Prostate gland (tissue), 2 donors: ENCODE results near the gene CAMK1. TPM values are rescaled to one million over a fixed set of nuclear protein-coding genes. Genes with fewer than 3 reads are reported as not detected.

Source experiments
- DNase-seq: peaks from one replicate; pipeline ENCODE4 v3.0.0-alpha.2; 2019; ENCODE audit warnings: low spot score
- H3K27ac ChIP-seq, 2 donors: fragments of 200-600 bp; sonication (generic); 2 replicates each; pipeline ENCODE4 v1.5.1; 2017 to 2019
- H3K27me3 ChIP-seq: fragments of 200-600 bp; sonication (generic); replicated peaks from 2 replicates; pipeline ENCODE4 v1.5.1; 2019; ENCODE audit not compliant: insufficient read depth
- H3K36me3 ChIP-seq, 2 donors: fragments of 200-600 bp; sonication (generic); 1 replicate in 1 of 2; 2 replicates in 1 of 2; pipeline versions ENCODE4 v1.5.1 to v1.8.1; 2017 to 2019
- H3K4me1 ChIP-seq: fragments of 200-600 bp; sonication (generic); replicated peaks from 2 replicates; pipeline ENCODE4 v1.5.1; 2019
- H3K4me3 ChIP-seq, 2 donors: fragments of 200-600 bp; sonication (generic); 2 replicates each; pipeline ENCODE4 v1.5.1; 2017 to 2019
- H3K9me3 ChIP-seq: fragments of 200-600 bp; sonication (generic); 2 replicates; pipeline ENCODE4 v1.5.1; 2017
- POLR2A ChIP-seq: fragments of 450-650 bp; IDR thresholded peaks from one replicate; pipeline ENCODE4 v1.6.1; 2016; ENCODE audit warnings: antibody characterized with exemption, mild to moderate bottlenecking
- POLR2AphosphoS5 ChIP-seq: sonication (generic); formaldehyde crosslinking; IDR thresholded peaks from one replicate; pipeline ENCODE4 v1.6.1; 2017; ENCODE audit warnings: antibody characterized with exemption
- WGBS: methylation state at CpG from one replicate; pipeline ENCODE4 v1.1.5; 2018; 5-methylcytosine and 5-hydroxymethylcytosine counted together
- intact Hi-C: fragments of 100-400 bp; cut with DNase I; formaldehyde crosslinking; loops from one replicate; pipeline ENCODE4 v1.14.2; 2022
- total RNA-seq, 2 donors: library from RNA; depleted of rRNA; stranded (reverse); fragments of >200 nt; gene quantifications; one replicate each; pipeline ENCODE4 v1.1.0, GENCODE V29; 2016
- TF ChIP-seq, protein P1 (sequence below), 4 experiments: fragments of 200-600 bp in 2 of 4; fragments of 450-650 bp in 2 of 4; sonication (generic) in 2 of 4; IDR thresholded peaks; 1 replicate in 3 of 4; 2 replicates in 1 of 4; pipeline ENCODE4 v1.5.1; 2016 to 2019; ENCODE audit warnings: antibody characterized with exemption in 4 of 4, mild to moderate bottlenecking in 2 of 4, moderate library complexity in 2 of 4

Gene CAMK1
- total RNA-seq, 2 donors from 2014 or later = 74.4 to 167 TPM

DNA sequence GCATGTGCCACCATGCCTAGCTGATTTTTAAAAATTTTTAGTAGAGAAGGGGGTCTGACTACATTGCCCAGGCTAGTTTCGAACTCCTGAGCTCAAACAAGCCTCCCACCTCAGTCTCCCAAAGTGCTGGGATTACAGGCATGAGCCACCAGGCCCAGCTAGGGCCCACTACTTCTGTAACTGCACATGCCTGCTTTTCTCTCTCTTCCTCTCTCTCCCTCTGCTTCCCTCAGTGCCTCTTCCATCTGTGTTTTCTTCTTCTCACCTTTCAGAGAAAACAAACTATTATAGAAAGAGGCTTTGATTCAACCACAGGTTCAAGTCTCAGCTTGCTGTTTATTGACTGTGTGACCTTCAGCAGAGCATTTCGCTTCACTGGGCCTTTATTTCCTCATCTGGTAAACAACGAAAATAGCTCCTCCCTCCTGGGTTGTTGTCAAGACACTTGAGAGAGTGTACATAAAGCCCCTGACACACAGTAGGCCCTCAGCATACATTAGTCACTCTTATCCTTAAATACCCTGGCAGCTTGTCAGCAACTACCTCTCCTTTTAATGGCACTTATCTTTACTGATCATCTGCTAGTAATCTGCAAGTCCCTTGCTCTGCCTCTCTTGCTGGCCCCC lies 12.3 kb upstream of the CAMK1 start:
- TF ChIP-seq POLR2A (no peak), POLR2AphosphoS5 (peak; percentile 52)
- TF ChIP-seq, protein P1, sequence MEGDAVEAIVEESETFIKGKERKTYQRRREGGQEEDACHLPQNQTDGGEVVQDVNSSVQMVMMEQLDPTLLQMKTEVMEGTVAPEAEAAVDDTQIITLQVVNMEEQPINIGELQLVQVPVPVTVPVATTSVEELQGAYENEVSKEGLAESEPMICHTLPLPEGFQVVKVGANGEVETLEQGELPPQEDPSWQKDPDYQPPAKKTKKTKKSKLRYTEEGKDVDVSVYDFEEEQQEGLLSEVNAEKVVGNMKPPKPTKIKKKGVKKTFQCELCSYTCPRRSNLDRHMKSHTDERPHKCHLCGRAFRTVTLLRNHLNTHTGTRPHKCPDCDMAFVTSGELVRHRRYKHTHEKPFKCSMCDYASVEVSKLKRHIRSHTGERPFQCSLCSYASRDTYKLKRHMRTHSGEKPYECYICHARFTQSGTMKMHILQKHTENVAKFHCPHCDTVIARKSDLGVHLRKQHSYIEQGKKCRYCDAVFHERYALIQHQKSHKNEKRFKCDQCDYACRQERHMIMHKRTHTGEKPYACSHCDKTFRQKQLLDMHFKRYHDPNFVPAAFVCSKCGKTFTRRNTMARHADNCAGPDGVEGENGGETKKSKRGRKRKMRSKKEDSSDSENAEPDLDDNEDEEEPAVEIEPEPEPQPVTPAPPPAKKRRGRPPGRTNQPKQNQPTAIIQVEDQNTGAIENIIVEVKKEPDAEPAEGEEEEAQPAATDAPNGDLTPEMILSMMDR (IDR thresholded peaks at IDR 0.05) = no peak
- Histone ChIP-seq H3K9me3 (no peaks in the 10 kb centered on the region), H3K4me3 (no peak overlapping the region), H3K36me3 (peaks cover 4 to 9% of the 10 kb centered on the region in 2 donors), H3K27ac (peak overlapping the region; percentile 14 to 51), H3K27me3 (no peaks in the 10 kb centered on the region), H3K4me1 (no peaks in the 10 kb centered on the region)
- intact Hi-C loops = no loop called here
- DNase-seq = no peak
- 54% methylated on average over 3 of the region's 3 CpGs for WGBS

DNA sequence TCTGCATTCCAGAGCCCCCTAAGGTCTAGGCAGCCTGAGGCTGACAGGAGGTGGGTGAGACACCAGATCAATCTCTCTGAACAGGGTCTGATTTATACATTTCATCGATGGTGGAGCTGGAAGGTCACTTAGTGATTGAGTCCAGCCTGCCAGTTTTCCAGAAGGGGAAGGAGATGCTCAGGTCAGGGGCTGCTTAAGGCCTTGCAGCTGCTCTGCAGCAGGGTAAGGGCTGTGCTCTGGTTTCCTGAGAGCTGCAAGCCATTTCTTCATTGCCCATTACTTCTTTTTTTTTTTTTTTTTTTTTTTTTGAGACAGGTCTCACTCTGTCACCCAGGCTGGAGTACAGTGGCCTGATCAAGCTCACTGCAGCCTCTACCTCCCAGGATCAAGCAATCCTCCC lies 11.8 kb upstream of the CAMK1 start:
- H3K36me3 ChIP-seq = peaks cover 4 to 7% of the 10 kb centered on the region in 2 donors
- intact Hi-C loops = no loop called here

GRCh38 chr3:9780910-9781309 lies 11.2 kb upstream of the CAMK1 start:
- Histone ChIP-seq H3K4me3 (no peak overlapping the region), H3K4me1 (no peaks in the 10 kb centered on the region), H3K27ac (no peak overlapping the region), H3K9me3 (no peaks in the 10 kb centered on the region), H3K27me3 (no peaks in the 10 kb centered on the region), H3K36me3 (peaks cover 4% of the 10 kb centered on the region in 2 donors)
- 91% methylated on average over 4 of the region's 4 CpGs for WGBS
- intact Hi-C loops = no loop called here
- no peak for DNase-seq
- TF ChIP-seq POLR2A (no peak), POLR2AphosphoS5 (no peak)
- TF ChIP-seq, protein P1 (IDR thresholded peaks at IDR 0.05) = no peak

More for the DNA sequence above, 11.8 kb upstream of the CAMK1 start:
- 86% methylated on average over 1 of the region's 1 CpG for WGBS
- H3K27me3 ChIP-seq = no peaks in the 10 kb centered on the region
- H3K27ac ChIP-seq = peak overlapping the region in 1 of 2 donors; percentile 51
- DNase-seq = no peak
- TF ChIP-seq, protein P1 (IDR thresholded peaks at IDR 0.05) = no peak
- no peak for TF ChIP-seq POLR2AphosphoS5
- TF ChIP-seq POLR2A = no peak
- no peak overlapping the region for H3K4me3 ChIP-seq
- no peaks in the 10 kb centered on the region for H3K4me1 ChIP-seq
- no peaks in the 10 kb centered on the region for H3K9me3 ChIP-seq

- 80% methylated on average over 10 of the region's 10 CpGs for WGBS
- Histone ChIP-seq H3K4me3 (no peak overlapping the region), H3K27me3 (no peaks in the 10 kb centered on the region), H3K9me3 (no peaks in the 10 kb centered on the region), H3K27ac (no peak overlapping the region), H3K36me3 (peaks cover 4% of the 10 kb centered on the region in 2 donors), H3K4me1 (no peaks in the 10 kb centered on the region)
- DNase-seq = no peak
- no peak for TF ChIP-seq POLR2AphosphoS5
- TF ChIP-seq POLR2A = no peak
- TF ChIP-seq, protein P1 (IDR thresholded peaks at IDR 0.05) = no peak
- intact Hi-C loops = no loop called here
These were observed 10.7 kb upstream of the CAMK1 start for GRCh38 chr3:9780458-9780812.

DNA sequence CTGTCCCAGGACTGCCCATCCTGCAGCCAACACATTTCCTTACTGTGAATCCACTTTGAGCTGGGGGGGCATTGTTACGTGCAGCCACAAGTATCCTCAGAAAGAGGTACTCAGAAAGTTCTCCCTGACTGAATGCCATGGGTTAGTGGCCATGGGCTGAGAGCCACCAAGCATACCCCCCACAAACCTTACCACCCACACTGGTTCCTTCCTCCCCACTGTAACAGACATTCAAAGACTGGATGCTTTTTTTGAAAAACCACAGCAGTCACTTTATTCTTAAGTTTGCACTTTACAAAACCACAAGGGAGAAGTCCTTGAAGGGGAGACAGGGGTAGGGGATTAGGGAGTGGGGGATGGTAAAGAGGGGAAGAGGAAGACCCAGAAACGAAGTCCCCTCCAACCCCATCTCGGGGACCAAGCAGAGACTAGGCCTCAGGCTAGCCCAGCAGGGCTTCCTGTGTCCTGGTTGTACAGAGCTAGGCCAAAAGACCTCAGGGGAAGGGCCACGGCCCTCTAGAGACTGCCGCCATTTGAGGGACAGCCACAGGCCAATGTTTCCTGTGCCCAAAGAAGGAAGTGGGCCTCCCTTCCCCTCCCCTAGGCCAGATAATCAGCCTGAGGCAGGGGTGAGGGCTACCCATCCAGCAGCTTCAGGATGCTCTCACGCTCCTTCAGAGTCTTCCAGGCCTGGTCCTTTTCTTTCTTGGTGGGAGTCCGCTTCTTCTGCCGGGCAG lies 10.1 kb upstream of the CAMK1 start:
- Histone ChIP-seq H3K27ac (no peak overlapping the region), H3K27me3 (no peaks in the 10 kb centered on the region), H3K4me1 (no peaks in the 10 kb centered on the region), H3K9me3 (no peaks in the 10 kb centered on the region), H3K36me3 (peaks cover 4% of the 10 kb centered on the region in 2 donors), H3K4me3 (no peak overlapping the region)
- TF ChIP-seq, protein P1 (IDR thresholded peaks at IDR 0.05) = no peak
- TF ChIP-seq POLR2AphosphoS5 (no peak), POLR2A (no peak)
- no peak for DNase-seq
- intact Hi-C loops = no loop called here
- 74% methylated on average over 8 of the region's 8 CpGs for WGBS
